ENCODE results near the gene PASD1.
A peak's percentile ranks its signal among the peaks of the same experiment; 100 is the strongest.
"Not testable (repeated sequence)": the region's sequence is repeated elsewhere in the genome, so short reads cannot be mapped to it uniquely, and the experiment has no call there.

Gene PASD1

GRCh38 chrX:151676196-151676595 is 112.7 kb downstream of the PASD1 start:
- no peaks in the 10 kb centered on the region for H3K36me3 Mint-ChIP-seq (ENCODE audit: insufficient read depth)
- ATAC-seq (replicated peaks), result no peak
- no peak for DNase-seq
- peaks cover 8 to 25% of the 10 kb centered on the region in 2 donors for H3K27me3 Mint-ChIP-seq
- no peaks in the 10 kb centered on the region for H3K4me1 Mint-ChIP-seq (ENCODE audit: low read depth in 2 of 2)
- H3K27ac Mint-ChIP-seq, result no peak overlapping the region
- H3K9me3 Mint-ChIP-seq, result no peaks in the 10 kb centered on the region
- H3K4me3 Mint-ChIP-seq, result no peak overlapping the region

- DNase-seq (no peak), ATAC-seq (replicated peaks) (no peak)
- H3K9me3 Mint-ChIP-seq, result no peaks in the 10 kb centered on the region
- no peaks in the 10 kb centered on the region for H3K36me3 Mint-ChIP-seq (ENCODE audit: insufficient read depth)
- no peak overlapping the region for H3K4me3 Mint-ChIP-seq
- no peaks in the 10 kb centered on the region for H3K4me1 Mint-ChIP-seq (ENCODE audit: low read depth in 2 of 2)
- H3K27ac Mint-ChIP-seq, result no peak overlapping the region
- H3K27me3 Mint-ChIP-seq, result peaks cover 22 to 35% of the 10 kb centered on the region in 2 donors
Observed at GRCh38 chrX:151679798-151680402, 116.4 kb downstream of the PASD1 start.

GRCh38 chrX:151680805-151681204 is 117.3 kb downstream of the PASD1 start:
- ATAC-seq (replicated peaks) (no peak), DNase-seq (peak; percentile 18 to 46 (median 28))
- H3K36me3 Mint-ChIP-seq (ENCODE audit: insufficient read depth), result no peaks in the 10 kb centered on the region

GRCh38 chrX:151687635-151688034 is 124.2 kb downstream of the PASD1 start:
- Mint-ChIP-seq H3K27me3 (peaks cover 9% of the 10 kb centered on the region in 2 donors), H3K4me3 (no peak overlapping the region), H3K27ac (peak overlapping the region in 1 of 2 donors; percentile 11), H3K9me3 (no peaks in the 10 kb centered on the region), H3K4me1 (ENCODE audit: low read depth in 2 of 2) (no peaks in the 10 kb centered on the region), H3K36me3 (ENCODE audit: insufficient read depth) (no peaks in the 10 kb centered on the region)
- ATAC-seq (replicated peaks) (no peak), DNase-seq (no peak)

More at GRCh38 chrX:151680805-151681204, 117.3 kb downstream of the PASD1 start:
- Mint-ChIP-seq H3K27me3 (peaks cover 22 to 26% of the 10 kb centered on the region in 2 donors), H3K4me1 (ENCODE audit: low read depth in 2 of 2) (no peaks in the 10 kb centered on the region), H3K4me3 (no peak overlapping the region), H3K27ac (no peak overlapping the region), H3K9me3 (no peaks in the 10 kb centered on the region)

DNA sequence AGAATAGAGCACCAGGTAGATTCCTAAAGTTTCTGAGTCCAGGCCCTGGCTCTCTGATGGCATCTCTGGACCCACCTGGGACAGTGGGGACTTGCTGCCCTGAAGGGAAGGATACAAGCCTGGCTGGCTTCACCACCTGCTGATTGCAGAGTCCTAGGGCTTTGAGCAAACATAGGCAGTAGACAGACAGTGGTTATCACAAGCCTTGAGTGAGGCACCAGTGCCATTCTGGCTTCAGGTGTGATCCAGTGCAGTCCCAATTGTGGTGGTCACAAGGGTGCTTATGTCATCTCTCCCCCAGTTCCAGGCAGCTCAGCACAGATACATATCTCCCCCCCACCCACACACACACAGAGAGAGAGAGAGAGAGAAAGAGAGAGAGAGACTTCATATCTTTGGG is 125.2 kb downstream of the PASD1 start:
- DNase-seq, result no peak
- H3K27me3 Mint-ChIP-seq, result no peaks in the 10 kb centered on the region
- peaks cover 2% of the 10 kb centered on the region for H3K36me3 Mint-ChIP-seq (ENCODE audit: insufficient read depth)
- H3K4me3 Mint-ChIP-seq, result no peak overlapping the region
- H3K4me1 Mint-ChIP-seq (ENCODE audit: low read depth in 2 of 2), result no peaks in the 10 kb centered on the region
- H3K9me3 Mint-ChIP-seq, result no peaks in the 10 kb centered on the region
- no peak for ATAC-seq (replicated peaks)
- no peak overlapping the region for H3K27ac Mint-ChIP-seq

DNA sequence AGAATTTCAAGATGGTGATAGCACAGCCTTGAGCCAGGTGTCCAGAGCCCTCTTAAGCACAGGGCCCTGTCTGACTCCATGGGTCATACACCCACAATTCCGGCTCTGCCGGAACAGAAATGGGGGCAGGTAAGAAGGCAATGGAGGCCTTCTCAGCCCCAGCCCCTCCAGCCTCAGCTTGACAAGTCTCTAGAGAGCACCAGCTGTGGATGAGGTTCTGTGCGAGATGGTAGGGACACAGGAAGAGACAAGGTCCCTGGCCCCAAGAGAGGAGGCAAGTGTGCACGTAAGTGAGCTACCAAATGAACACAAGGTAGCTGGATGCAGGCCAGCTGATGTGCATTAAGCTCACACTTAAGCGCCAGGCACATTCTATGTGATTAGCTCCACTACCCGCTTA is 129.3 kb downstream of the PASD1 start:
- no peak for DNase-seq
- peaks cover 7 to 11% of the 10 kb centered on the region in 2 donors for H3K27me3 Mint-ChIP-seq
- no peak for ATAC-seq (replicated peaks)
- no peaks in the 10 kb centered on the region for H3K9me3 Mint-ChIP-seq
- H3K27ac Mint-ChIP-seq, result no peak overlapping the region
- no peaks in the 10 kb centered on the region for H3K4me1 Mint-ChIP-seq (ENCODE audit: low read depth in 2 of 2)
- H3K4me3 Mint-ChIP-seq, result no peak overlapping the region
- peaks cover 2% of the 10 kb centered on the region for H3K36me3 Mint-ChIP-seq (ENCODE audit: insufficient read depth)

- H3K27ac Mint-ChIP-seq, result no peak overlapping the region
- DNase-seq, result no peak
- no peaks in the 10 kb centered on the region for H3K4me1 Mint-ChIP-seq (ENCODE audit: low read depth in 2 of 2)
Observed at GRCh38 chrX:151694121-151694520, 130.6 kb downstream of the PASD1 start.

DNA sequence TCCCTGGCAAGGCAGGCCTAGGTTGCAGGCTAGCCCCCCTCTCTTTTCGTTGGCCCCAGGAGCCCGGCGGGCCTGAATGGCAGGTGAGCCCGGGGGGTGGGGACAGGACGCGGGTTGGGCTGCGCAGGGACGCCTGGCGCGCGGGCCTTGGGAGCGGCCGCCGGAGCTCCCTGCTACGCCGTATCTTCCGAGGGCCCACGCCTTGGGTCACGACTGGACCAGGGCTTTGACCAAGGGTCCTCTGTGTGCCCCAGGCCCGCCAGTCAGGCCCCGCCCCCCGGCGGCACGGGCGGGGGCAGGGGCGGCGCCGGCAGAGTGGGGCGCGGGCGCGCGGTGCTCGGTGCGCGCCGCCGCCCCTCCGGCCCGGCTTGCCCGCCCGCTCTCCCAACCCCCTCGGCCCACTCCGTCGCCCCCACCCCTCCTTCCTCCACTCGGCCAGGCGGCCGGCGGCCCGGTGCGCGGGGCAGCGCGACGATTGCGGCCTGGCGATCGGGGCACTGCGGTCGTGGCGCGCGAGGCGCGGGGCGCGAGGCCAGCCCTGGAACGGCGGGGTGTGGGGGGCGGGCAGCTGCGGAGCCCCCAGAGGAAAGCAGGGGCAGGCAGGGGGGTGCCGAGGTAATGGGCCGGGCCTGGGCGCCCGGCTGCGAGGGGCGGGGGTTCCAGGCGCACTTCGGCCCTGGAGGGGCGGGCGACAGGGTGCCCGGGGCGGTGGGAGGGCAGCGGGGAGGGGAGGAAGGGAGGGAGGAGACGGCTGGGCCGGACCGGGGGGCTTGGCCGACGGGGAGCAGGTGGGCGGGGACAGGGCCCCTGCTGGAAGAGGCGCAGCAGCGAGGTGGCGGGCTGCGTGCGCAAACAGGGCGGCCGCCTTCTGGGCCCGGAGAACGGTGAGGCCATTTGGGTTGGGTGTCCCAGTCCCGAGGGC is 131.4 kb downstream of the PASD1 start, which contains the start of gene PRRG3:
PRRG3 (plus strand) TSS at position 798 of the 922 bp plus-strand sequence. CDS start 3,357 bp downstream, outside the sequence.
- Mint-ChIP-seq H3K4me3 (no peak within 1 kb of the TSS), H3K4me1 (ENCODE audit: low read depth in 2 of 2) (no peaks in the 10 kb centered on the region), H3K9me3 (no peaks in the 10 kb centered on the region), H3K27ac (no peak within 1 kb of the TSS), H3K36me3 (ENCODE audit: insufficient read depth) (peaks cover 2% of the 10 kb centered on the region), H3K27me3 (peaks cover 7 to 11% of the 10 kb centered on the region in 2 donors)
- ATAC-seq (replicated peaks), result no peak
- DNase-seq, result no peak

More at GRCh38 chrX:151694121-151694520, 130.6 kb downstream of the PASD1 start:
- Mint-ChIP-seq H3K4me3 (no peak overlapping the region), H3K27me3 (peaks cover 7 to 11% of the 10 kb centered on the region in 2 donors), H3K9me3 (no peaks in the 10 kb centered on the region), H3K36me3 (ENCODE audit: insufficient read depth) (peaks cover 2% of the 10 kb centered on the region)
- ATAC-seq (replicated peaks), result no peak

DNA sequence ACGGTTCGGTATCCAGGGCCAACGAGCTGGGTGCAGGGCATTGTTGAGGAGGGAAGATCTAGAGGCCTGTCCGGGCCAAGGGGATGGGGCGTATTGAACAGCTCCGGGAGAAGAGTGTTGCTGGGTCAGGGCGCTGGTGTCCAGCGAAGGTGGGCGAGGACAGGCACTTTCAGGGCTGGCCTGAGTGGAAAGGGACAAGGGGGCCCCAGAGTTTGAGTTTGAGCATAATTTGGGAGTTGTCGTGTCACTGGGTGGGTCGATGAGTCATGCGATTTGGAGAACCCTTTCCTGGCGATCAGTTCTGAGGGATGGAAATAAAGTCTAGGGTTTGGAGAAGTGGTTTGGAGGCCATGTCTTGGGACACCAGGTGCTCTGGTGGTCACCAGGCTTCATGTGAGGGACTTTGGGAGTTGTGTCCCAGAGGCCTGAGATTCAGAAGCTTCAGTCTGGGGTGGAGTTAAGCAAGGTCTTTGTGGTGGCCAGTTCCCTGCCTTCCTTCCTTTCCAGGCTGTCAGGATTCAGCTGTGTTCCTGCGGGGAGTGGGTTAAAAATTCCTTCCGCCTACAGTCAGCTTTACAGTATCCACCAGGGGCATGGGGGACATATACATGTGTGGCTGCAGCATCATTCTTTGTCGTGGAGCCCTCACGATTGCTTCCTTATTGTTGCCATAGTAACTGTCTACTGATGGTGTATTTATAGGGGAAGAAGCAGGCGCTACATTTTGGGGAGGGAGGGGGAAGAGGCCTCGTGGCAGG is 132.3 kb downstream of the PASD1 start:
- ATAC-seq (replicated peaks), result no peak
- Mint-ChIP-seq H3K36me3 (ENCODE audit: insufficient read depth) (peaks cover 2% of the 10 kb centered on the region), H3K27me3 (peaks cover 7 to 11% of the 10 kb centered on the region in 2 donors), H3K9me3 (no peaks in the 10 kb centered on the region), H3K4me3 (no peak overlapping the region), H3K4me1 (ENCODE audit: low read depth in 2 of 2) (no peaks in the 10 kb centered on the region), H3K27ac (no peak overlapping the region)
- no peak for DNase-seq

DNA sequence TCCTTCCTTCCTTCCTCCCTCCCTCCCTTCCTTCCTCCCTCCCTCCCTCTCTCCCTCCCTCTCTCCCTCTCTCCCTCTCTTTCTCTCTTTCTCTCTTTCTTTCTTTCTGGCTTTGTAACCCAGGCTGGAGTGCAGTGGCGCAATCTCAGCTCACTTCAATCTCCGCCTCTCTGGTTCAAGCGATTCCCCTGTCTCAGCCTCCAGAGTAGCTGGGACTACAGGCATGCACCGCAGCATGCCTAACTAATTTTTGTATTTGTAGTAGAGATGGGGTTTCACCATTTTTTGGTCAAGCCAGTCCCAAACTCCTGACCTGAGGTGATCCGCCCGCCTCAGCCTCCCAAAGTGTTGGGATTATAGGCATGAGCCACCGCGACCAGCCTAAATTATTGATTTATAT is 133.6 kb downstream of the PASD1 start:
- not testable (repeated sequence) for H3K4me1 Mint-ChIP-seq (ENCODE audit: low read depth in 2 of 2); H3K4me3 Mint-ChIP-seq; H3K9me3 Mint-ChIP-seq; H3K27ac Mint-ChIP-seq; H3K36me3 Mint-ChIP-seq (ENCODE audit: insufficient read depth); ATAC-seq (replicated peaks); DNase-seq
- H3K27me3 Mint-ChIP-seq, result peaks cover 7 to 11% of the 10 kb centered on the region in 2 donors

- DNase-seq (no peak), ATAC-seq (replicated peaks) (no peak)
- Mint-ChIP-seq H3K4me1 (ENCODE audit: low read depth in 2 of 2) (no peaks in the 10 kb centered on the region), H3K36me3 (ENCODE audit: insufficient read depth) (peaks cover 2% of the 10 kb centered on the region), H3K27me3 (peaks cover 7 to 11% of the 10 kb centered on the region in 2 donors), H3K4me3 (no peak overlapping the region), H3K9me3 (no peaks in the 10 kb centered on the region), H3K27ac (no peak overlapping the region)
Observed at GRCh38 chrX:151697522-151697921, 134.0 kb downstream of the PASD1 start.

DNA sequence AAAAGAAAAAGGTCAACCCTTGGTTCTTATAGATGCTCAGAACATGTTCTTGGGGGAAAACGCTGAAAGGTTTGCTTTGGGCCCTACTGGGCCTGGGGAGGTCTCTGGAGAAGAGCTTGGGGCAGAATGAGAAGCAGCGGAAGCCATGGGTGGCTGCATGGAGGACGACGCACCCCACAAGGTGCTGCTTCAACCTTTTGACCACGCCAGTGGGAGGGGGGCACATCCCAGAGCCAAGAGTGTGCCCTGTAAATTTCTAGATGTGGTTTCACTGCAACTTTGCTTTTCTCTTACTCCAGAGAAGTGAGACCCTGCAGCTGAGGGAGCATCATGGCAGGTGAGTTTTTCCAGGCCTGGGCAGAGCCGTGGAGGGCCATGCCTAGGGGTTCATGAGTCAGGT is 135.0 kb downstream of the PASD1 start:
- peaks cover 7 to 11% of the 10 kb centered on the region in 2 donors for H3K27me3 Mint-ChIP-seq
- no peaks in the 10 kb centered on the region for H3K4me1 Mint-ChIP-seq (ENCODE audit: low read depth in 2 of 2)
- no peak overlapping the region for H3K4me3 Mint-ChIP-seq
- H3K36me3 Mint-ChIP-seq (ENCODE audit: insufficient read depth), result no peaks in the 10 kb centered on the region
- H3K9me3 Mint-ChIP-seq, result no peaks in the 10 kb centered on the region
- no peak for ATAC-seq (replicated peaks)
- no peak for DNase-seq
- H3K27ac Mint-ChIP-seq, result no peak overlapping the region

GRCh38 chrX:151699746-151700145 is 136.3 kb downstream of the PASD1 start:
- H3K9me3 Mint-ChIP-seq, result no peaks in the 10 kb centered on the region
- no peaks in the 10 kb centered on the region for H3K4me1 Mint-ChIP-seq (ENCODE audit: low read depth in 2 of 2)
- H3K27ac Mint-ChIP-seq, result no peak overlapping the region
- peaks cover 7 to 11% of the 10 kb centered on the region in 2 donors for H3K27me3 Mint-ChIP-seq
- no peak for DNase-seq
- no peaks in the 10 kb centered on the region for H3K36me3 Mint-ChIP-seq (ENCODE audit: insufficient read depth)
- no peak for ATAC-seq (replicated peaks)
- no peak overlapping the region for H3K4me3 Mint-ChIP-seq

All from effector memory CD8-positive, alpha-beta T cell (primary cell).